SK-N-SH (cell line): ENCODE measurements around the gene AHNAK2. TPM values are rescaled to one million over a fixed set of nuclear protein-coding genes. Genes with fewer than 3 reads are reported as not detected.
A peak's percentile ranks its signal among the peaks of the same experiment; 100 is the strongest.

Experiments used
- CTCF ChIA-PET: fragments of 300-600, 350-600 bp; formaldehyde crosslinking; extraction: SDS; loops from one replicate; lab custom pipeline; 2021; lab: Yijun Ruan, JAX
- POLR2A ChIA-PET: fragments of 350-600 bp; sonication (Branson Sonifier 250); formaldehyde crosslinking; extraction: SDS; loops from one replicate; lab custom pipeline; 2020; ENCODE audit warnings: antibody characterized with exemption, inconsistent platforms; lab: Yijun Ruan, JAX
- DNase-seq: peaks from one replicate; pipeline ENCODE4 v3.0.0; 2012
- H2AFZ ChIP-seq: fragments of 200-600 bp; sonication (generic); 2 replicates; pipeline ENCODE4 v1.8.1; 2016; ENCODE audit warnings: antibody characterized with exemption, mild to moderate bottlenecking, low read depth
- H3F3A ChIP-seq: fragments of 200-600 bp; sonication (generic); replicated peaks from 2 replicates; pipeline ENCODE3; 2016; ENCODE audit warnings: antibody characterized with exemption, mild to moderate bottlenecking; ENCODE audit not compliant: insufficient read depth
- H3K27ac ChIP-seq, 2 experiments: fragments of 200-500 bp in 1 of 2; fragments of 200-600 bp in 1 of 2; sonication (Bioruptor generic) in 1 of 2; sonication (generic), shearing (Covaris generic) in 1 of 2; 2 replicates each; pipeline versions ENCODE4 v1.5.1 to v1.6.1; 2014 to 2016; ENCODE audit warnings: low read depth in 2 of 2, inconsistent platforms in 1 of 2, low read length in 1 of 2, mild to moderate bottlenecking in 1 of 2, mixed read lengths in 1 of 2
- H3K27me3 ChIP-seq: fragments of 200-600 bp; sonication (generic), shearing (Covaris generic); 2 replicates; pipeline ENCODE4 v1.6.1; 2016; ENCODE audit warnings: mixed run types; ENCODE audit not compliant: insufficient read depth
- H3K36me3 ChIP-seq, 2 experiments: fragments of 200-500 bp in 1 of 2; fragments of 200-600 bp in 1 of 2; sonication (Bioruptor generic) in 1 of 2; sonication (generic) in 1 of 2; replicated peaks in 1 of 2; 2 replicates each; pipeline versions ENCODE3 to v1.5.1; 2014 to 2016; ENCODE audit warnings: low read length in 1 of 2, mild to moderate bottlenecking in 1 of 2; ENCODE audit not compliant: insufficient read depth in 2 of 2, control insufficient read depth in 1 of 2
- H3K4me1 ChIP-seq, 2 experiments: fragments of 200-500 bp in 1 of 2; fragments of 200-600 bp in 1 of 2; sonication (Bioruptor generic) in 1 of 2; sonication (generic), shearing (Covaris generic) in 1 of 2; 2 replicates each; pipeline versions ENCODE4 v1.5.1 to v1.6.1; 2014 to 2016; ENCODE audit warnings: low read depth in 1 of 2, low read length in 1 of 2, mixed run types in 1 of 2; ENCODE audit not compliant: insufficient read depth in 2 of 2, control insufficient read depth in 1 of 2
- H3K4me2 ChIP-seq: fragments of 200-600 bp; sonication (generic), shearing (Covaris generic); 2 replicates; pipeline ENCODE4 v1.6.1; 2017; ENCODE audit warnings: mixed run types
- H3K4me3 ChIP-seq, 2 experiments: fragments of 200-500 bp in 1 of 2; fragments of 200-600 bp in 1 of 2; sonication (Bioruptor generic) in 1 of 2; sonication (generic), shearing (Covaris generic) in 1 of 2; 2 replicates each; pipeline versions ENCODE4 v1.5.1 to v1.8.1; 2014 to 2016; ENCODE audit warnings: low read depth in 2 of 2, inconsistent platforms in 1 of 2, low read length in 1 of 2, mild to moderate bottlenecking in 1 of 2, mixed read lengths in 1 of 2, moderate library complexity in 1 of 2
- H3K79me2 ChIP-seq: fragments of 200-600 bp; sonication (generic); 2 replicates; pipeline ENCODE4 v1.8.1; 2017; ENCODE audit warnings: mild to moderate bottlenecking; ENCODE audit not compliant: insufficient read depth
- H3K9ac ChIP-seq: fragments of 200-600 bp; sonication (generic); 2 replicates; pipeline ENCODE4 v1.6.1; 2017; ENCODE audit warnings: mixed run types
- H3K9me2 ChIP-seq: fragments of 200-600 bp; sonication (generic); 2 replicates; pipeline ENCODE4 v1.6.1; 2017; ENCODE audit warnings: mixed run types
- H3K9me3 ChIP-seq: fragments of 200-600 bp; sonication (generic); 2 replicates; pipeline ENCODE4 v1.6.1; 2017; ENCODE audit warnings: mixed run types, mild to moderate bottlenecking, moderate library complexity
- H4K20me1 ChIP-seq: fragments of 200-600 bp; sonication (generic); 2 replicates; pipeline ENCODE4 v1.6.1; 2017; ENCODE audit warnings: mild to moderate bottlenecking, mixed run types; ENCODE audit not compliant: insufficient read depth
- EP300 ChIP-seq, 2 experiments: IDR thresholded peaks; 2 replicates each; pipeline versions ENCODE4 v1.4.0 to v1.6.1; 2012; ENCODE audit warnings: borderline replicate concordance in 1 of 2, low read depth in 1 of 2, low read length in 1 of 2
- FOXJ3 ChIP-seq: sonication (generic); formaldehyde crosslinking; IDR thresholded peaks from 2 replicates; pipeline ENCODE4 v1.5.1; 2020; ENCODE audit warnings: mild to moderate bottlenecking, missing genetic modification reagents
- FOXM1 ChIP-seq: IDR thresholded peaks from 2 replicates; pipeline ENCODE4 v1.4.0; 2012; ENCODE audit warnings: low read depth, mild to moderate bottlenecking
- GABPA ChIP-seq: IDR thresholded peaks from 2 replicates; pipeline ENCODE4 v1.4.0; 2012; ENCODE audit warnings: low read depth, mild to moderate bottlenecking
- GATA2 ChIP-seq: sonication (generic); formaldehyde crosslinking; IDR thresholded peaks from 2 replicates; pipeline ENCODE4 v1.5.0; 2020; ENCODE audit warnings: mild to moderate bottlenecking, missing genetic modification reagents
- NFIC ChIP-seq: IDR thresholded peaks from 2 replicates; pipeline ENCODE4 v1.4.0; 2012; ENCODE audit warnings: borderline replicate concordance
- NRF1 ChIP-seq: IDR thresholded peaks from 2 replicates; pipeline ENCODE4 v1.6.1; 2012; ENCODE audit warnings: low read depth, mild to moderate bottlenecking, low read length
- POLR2AphosphoS5 ChIP-seq: IDR thresholded peaks from 2 replicates; pipeline ENCODE4 v1.6.1; 2012; ENCODE audit warnings: low read depth, low read length
- RAD21 ChIP-seq: IDR thresholded peaks from 2 replicates; pipeline ENCODE4 v1.6.1; 2012; ENCODE audit warnings: mild to moderate bottlenecking, low read length
- RCOR1 ChIP-seq: fragments of 150-350 bp; IDR thresholded peaks from 2 replicates; pipeline ENCODE4 v1.6.1; 2017; ENCODE audit warnings: antibody characterized with exemption, low read length
- SMC3 ChIP-seq: IDR thresholded peaks from 2 replicates; pipeline ENCODE4 v1.6.1; 2012; ENCODE audit warnings: low read depth, low read length, improper control_type of control experiment
- TEAD4 ChIP-seq: IDR thresholded peaks from 2 replicates; pipeline ENCODE4 v1.4.0; 2012; ENCODE audit warnings: mild to moderate bottlenecking, borderline replicate concordance; ENCODE audit not compliant: insufficient read depth
- WGBS: methylation state at CpG from one replicate; pipeline ENCODE4 v1.1.6; 2017; ENCODE audit warnings: low lambda C conversion rate; 5-methylcytosine and 5-hydroxymethylcytosine counted together
- polyA plus RNA-seq, 3 experiments: library from polyadenylated mRNA; depleted of rRNA; stranded (reverse); fragments of >200 nt; gene quantifications; 2 replicates each; pipeline ENCODE4 v1.2.3, GENCODE V29; 2012
- TF ChIP-seq, protein P1 (sequence below): IDR thresholded peaks from 2 replicates; pipeline ENCODE4 v1.4.0; 2012; ENCODE audit warnings: low read depth, borderline replicate concordance
- TF ChIP-seq, protein P2 (sequence below): fragments of 200-600 bp; sonication (generic); IDR thresholded peaks from 2 replicates; pipeline ENCODE4 v1.6.1; 2017; ENCODE audit warnings: antibody characterized with exemption, mild to moderate bottlenecking, moderate library complexity
- TF ChIP-seq, protein P3 (sequence below): IDR thresholded peaks from 2 replicates; pipeline ENCODE4 v1.4.0; 2012; ENCODE audit warnings: low read depth, borderline replicate concordance

Gene AHNAK2
- polyA plus RNA-seq, 1 of the 3 experiments (the other 2 are of a cell fraction): 33.5 TPM

DNA sequence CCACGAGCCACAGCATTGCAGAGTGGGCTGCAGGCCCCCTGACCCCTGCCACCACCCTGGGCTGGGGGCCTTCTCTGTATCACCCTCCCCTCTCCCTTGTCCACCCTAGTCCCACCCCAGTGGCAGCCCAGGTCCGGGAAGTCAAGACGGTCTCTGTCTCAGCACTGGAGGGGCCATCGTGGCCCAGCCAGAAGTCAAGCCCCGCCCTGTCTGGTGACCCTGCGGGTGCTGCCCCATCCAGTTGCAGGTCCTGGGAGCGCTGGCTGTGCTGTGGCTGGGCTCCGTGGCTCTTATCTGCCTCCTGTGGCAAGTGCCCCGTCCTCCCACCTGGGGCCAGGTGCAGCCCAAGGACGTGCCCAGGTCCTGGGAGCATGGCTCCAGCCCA, 50.8 kb downstream of the AHNAK2 start:
- no peaks in the 10 kb centered on the region; a peak in 1 of 4 replicates for H3K4me1 ChIP-seq
- no peaks in the 10 kb centered on the region for H4K20me1 ChIP-seq
- no peak overlapping the region for H3K27ac ChIP-seq
- ChIA-PET CTCF (interaction anchor here (1.3 to 1.5 kb wide), 2 partner anchors 118 to 119 kb away, joined by 3 read pairs; no protein-coding TSS in a partner anchor), POLR2A (no interaction called here)
- no peaks in the 10 kb centered on the region for H3K36me3 ChIP-seq
- no peaks in the 10 kb centered on the region for H3K27me3 ChIP-seq
- no peak for TF ChIP-seq FOXJ3 (CRISPR knock-in tag)
- TF ChIP-seq SMC3: no peak
- no peak for TF ChIP-seq EP300 (IDR thresholded peaks at IDR 0.05; ENCODE audit: borderline replicate concordance in 1 of 2, low read depth in 1 of 2, low read length in 1 of 2)
- no peak for TF ChIP-seq RCOR1
- no peak for TF ChIP-seq NRF1
- TF ChIP-seq GATA2 (CRISPR knock-in tag): no peak
- TF ChIP-seq, protein P1, sequence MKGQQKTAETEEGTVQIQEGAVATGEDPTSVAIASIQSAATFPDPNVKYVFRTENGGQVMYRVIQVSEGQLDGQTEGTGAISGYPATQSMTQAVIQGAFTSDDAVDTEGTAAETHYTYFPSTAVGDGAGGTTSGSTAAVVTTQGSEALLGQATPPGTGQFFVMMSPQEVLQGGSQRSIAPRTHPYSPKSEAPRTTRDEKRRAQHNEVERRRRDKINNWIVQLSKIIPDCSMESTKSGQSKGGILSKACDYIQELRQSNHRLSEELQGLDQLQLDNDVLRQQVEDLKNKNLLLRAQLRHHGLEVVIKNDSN: no peak
- H3K4me2 ChIP-seq: no peak overlapping the region
- H3K4me3 ChIP-seq: no peak overlapping the region
- H3F3A ChIP-seq: no peaks in the 10 kb centered on the region
- H3K79me2 ChIP-seq: no peaks in the 10 kb centered on the region
- no peak overlapping the region for H3K9ac ChIP-seq
- peak; percentile 36 for DNase-seq
- H3K9me2 ChIP-seq: no peaks in the 10 kb centered on the region
- H2AFZ ChIP-seq: no peak overlapping the region
- 33% methylated on average over 1 of the region's 10 CpGs for WGBS
- no peaks in the 10 kb centered on the region for H3K9me3 ChIP-seq

DNA sequence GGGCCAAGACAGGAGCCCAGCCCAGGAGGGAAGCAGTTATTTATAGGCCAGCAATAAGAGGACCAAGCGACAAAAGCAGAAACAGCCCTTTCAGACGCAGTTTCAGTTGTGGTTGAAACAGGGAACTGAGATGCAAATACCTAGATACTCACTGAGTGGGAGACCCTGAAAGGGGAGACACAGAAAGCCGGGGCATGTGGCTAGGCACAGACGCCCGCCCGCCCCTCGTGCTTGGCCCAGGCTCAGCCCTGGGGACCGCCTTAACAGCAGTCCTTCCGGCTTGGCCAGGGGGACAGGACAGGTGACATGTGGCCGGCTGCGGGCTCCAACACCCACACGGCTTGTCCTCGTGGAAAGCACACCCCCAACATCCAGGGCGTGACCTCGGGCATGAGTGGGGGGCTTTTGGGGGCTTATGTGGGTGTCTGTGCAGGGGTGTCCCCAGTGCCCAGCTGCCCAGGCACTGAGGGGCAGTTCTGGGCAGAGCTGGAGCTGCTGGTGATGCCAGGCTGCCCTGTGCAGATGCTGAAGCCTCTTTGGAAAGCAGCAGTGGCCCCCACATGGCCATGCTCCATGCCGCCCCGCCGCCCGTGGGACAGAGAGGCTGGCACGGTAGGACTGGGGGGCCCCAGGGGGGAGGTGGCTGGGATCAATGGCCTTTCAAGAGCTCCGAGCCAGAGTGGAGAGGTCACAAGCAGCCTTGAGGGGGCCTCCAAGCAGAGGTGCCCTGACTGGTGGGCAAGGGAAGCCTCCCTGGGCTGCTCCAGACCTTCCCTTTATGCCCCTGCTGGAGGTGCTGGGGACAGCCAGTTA, 51.3 kb downstream of the AHNAK2 start:
- 78% methylated on average over 5 of the region's 21 CpGs for WGBS
- Histone ChIP-seq H3K9ac (no peak overlapping the region), H3K27me3 (no peaks in the 10 kb centered on the region), H4K20me1 (no peaks in the 10 kb centered on the region), H2AFZ (no peak overlapping the region), H3K4me2 (no peak overlapping the region), H3K9me2 (no peaks in the 10 kb centered on the region), H3F3A (no peaks in the 10 kb centered on the region), H3K9me3 (no peaks in the 10 kb centered on the region), H3K4me3 (no peak overlapping the region), H3K79me2 (no peaks in the 10 kb centered on the region), H3K27ac (no peak overlapping the region), H3K4me1 (no peaks in the 10 kb centered on the region; a peak in 1 of 4 replicates), H3K36me3 (no peaks in the 10 kb centered on the region)
- TF ChIP-seq NFIC (no peak), RAD21 (no peak), FOXM1 (no peak), RCOR1 (no peak), GATA2 (CRISPR knock-in tag) (no peak), POLR2AphosphoS5 (no peak), TEAD4 (no peak), EP300 (IDR thresholded peaks at IDR 0.05; ENCODE audit: borderline replicate concordance in 1 of 2, low read depth in 1 of 2, low read length in 1 of 2) (no peak), NRF1 (no peak), GABPA (no peak)
- TF ChIP-seq, protein P2, sequence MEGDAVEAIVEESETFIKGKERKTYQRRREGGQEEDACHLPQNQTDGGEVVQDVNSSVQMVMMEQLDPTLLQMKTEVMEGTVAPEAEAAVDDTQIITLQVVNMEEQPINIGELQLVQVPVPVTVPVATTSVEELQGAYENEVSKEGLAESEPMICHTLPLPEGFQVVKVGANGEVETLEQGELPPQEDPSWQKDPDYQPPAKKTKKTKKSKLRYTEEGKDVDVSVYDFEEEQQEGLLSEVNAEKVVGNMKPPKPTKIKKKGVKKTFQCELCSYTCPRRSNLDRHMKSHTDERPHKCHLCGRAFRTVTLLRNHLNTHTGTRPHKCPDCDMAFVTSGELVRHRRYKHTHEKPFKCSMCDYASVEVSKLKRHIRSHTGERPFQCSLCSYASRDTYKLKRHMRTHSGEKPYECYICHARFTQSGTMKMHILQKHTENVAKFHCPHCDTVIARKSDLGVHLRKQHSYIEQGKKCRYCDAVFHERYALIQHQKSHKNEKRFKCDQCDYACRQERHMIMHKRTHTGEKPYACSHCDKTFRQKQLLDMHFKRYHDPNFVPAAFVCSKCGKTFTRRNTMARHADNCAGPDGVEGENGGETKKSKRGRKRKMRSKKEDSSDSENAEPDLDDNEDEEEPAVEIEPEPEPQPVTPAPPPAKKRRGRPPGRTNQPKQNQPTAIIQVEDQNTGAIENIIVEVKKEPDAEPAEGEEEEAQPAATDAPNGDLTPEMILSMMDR: no peak
- TF ChIP-seq, protein P1: no peak
- TF ChIP-seq, protein P3, sequence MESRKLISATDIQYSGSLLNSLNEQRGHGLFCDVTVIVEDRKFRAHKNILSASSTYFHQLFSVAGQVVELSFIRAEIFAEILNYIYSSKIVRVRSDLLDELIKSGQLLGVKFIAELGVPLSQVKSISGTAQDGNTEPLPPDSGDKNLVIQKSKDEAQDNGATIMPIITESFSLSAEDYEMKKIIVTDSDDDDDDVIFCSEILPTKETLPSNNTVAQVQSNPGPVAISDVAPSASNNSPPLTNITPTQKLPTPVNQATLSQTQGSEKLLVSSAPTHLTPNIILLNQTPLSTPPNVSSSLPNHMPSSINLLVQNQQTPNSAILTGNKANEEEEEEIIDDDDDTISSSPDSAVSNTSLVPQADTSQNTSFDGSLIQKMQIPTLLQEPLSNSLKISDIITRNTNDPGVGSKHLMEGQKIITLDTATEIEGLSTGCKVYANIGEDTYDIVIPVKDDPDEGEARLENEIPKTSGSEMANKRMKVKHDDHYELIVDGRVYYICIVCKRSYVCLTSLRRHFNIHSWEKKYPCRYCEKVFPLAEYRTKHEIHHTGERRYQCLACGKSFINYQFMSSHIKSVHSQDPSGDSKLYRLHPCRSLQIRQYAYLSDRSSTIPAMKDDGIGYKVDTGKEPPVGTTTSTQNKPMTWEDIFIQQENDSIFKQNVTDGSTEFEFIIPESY: no peak
- POLR2A ChIA-PET: no interaction called here
- DNase-seq: no peak
- CTCF ChIA-PET: interaction anchor here (1.3 to 1.5 kb wide), 2 partner anchors 119 kb away, joined by 3 read pairs; no protein-coding TSS in a partner anchor
